GM18870 (cell line): ENCODE measurements around the gene SH2D5.

Experiments used
- ATAC-seq: cut with Tn5 transposase; IDR thresholded peaks from one replicate; pipeline ENCODE4 v1.9.1; 2021; ENCODE audit warnings: moderate library complexity; ENCODE audit not compliant: unreplicated experiment

The SH2D5 gene

GRCh38 chr1:20715406-20715805 lies 17.1 kb downstream of the SH2D5 start:
- ATAC-seq = no peak

- no peak for ATAC-seq
These were observed 19.1 kb downstream of the SH2D5 start for GRCh38 chr1:20713440-20713839.

DNA sequence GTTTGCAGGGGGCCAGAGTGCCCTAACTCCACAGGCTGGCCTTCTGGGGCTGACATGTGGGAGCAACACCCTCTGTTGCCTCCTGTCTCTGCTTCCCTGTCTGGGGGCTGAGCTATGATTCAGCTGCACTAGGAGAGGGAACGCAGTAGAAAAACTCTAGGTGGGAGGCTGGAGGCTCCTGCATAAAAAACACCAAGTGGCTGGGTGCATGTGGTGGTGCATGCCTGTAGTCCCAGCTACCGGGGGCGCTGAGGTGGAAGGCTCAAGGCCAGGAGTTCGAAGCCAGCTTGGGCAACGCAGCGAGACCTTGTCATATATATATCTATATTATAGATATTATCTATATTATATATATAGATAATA lies 20.3 kb downstream of the SH2D5 start:
- ATAC-seq = no peak

GRCh38 chr1:20711285-20712214 lies 21.0 kb downstream of the SH2D5 start:
- no peak for ATAC-seq

GRCh38 chr1:20710469-20711284 lies 21.8 kb downstream of the SH2D5 start:
- ATAC-seq = no peak

DNA sequence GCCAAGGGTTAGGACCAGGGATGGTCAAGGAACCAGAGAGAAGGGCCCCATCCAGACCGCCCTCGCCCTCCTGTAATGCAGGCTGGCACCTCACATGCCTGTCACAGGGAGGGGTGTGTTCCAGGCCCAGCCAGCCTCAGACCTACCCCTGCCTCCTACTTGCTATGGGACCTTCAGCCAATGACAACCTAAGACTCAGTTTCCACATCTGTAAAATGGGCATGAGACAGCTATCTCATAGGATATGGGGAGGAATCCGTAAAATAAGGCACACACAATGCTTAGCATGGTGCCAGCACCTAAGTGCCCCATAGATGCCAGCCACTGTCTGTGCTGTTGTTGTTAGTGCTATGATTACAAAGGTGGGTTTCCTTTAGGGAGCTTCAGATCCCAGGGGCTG lies 22.6 kb downstream of the SH2D5 start:
- no peak for ATAC-seq

DNA sequence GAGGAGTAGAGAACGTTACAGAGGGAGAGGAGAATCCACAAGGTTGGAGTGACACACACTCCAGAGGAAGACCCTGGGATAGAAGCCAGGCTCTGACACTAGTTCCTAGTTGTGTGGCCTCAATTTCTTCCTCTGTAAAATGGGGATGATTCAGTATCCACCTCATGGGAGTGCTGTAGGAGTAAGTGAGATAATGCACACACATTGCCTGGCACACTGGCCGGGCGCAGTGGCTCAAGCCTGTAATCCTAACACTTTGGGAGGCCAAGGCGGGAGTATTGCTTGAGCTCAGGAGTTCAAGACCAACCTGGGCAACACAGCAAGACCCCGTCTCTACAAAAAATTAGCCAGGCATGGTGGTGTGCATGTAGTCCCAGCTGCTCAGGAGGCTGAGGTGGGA lies 23.6 kb downstream of the SH2D5 start:
- no peak for ATAC-seq

DNA sequence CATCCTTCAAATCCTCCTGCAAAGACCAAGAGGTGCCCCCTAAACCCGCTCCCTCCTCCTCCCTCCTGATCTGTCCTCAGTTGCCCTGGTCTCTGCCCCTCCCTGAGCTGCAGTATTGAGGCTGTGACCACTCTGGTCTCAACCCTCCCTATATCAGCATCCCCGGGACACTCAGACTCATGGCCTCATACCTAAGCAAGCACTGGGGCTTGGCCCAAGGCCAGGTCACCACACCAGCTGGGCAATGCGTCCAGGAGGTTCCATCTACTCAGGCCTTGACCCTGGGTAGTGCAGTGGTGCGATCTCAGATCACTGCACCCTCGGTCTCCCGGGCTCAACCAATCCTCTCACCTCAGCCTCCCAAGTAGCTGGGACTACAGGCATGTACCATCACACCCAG lies 24.4 kb downstream of the SH2D5 start:
- ATAC-seq = no peak

DNA sequence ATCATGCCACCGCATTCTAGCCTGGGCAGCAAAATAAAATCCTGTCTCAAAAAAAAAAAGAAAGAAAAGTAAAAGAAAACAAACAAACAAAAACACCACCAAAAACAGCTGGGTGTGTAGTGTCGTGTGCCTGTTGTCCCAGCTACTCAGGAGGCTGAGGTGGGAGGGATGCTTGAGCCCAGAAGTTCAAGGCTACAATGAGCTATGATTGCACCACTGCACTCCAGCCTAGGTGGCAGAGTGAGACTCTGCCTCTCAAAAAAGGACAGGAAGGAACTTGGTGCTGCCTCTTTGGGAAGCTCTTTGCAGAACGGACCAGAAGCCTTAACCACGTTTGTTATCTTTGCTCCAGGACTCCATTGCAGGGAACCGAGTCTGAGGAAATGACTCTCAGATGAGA lies 25.7 kb downstream of the SH2D5 start:
- ATAC-seq = no peak

DNA sequence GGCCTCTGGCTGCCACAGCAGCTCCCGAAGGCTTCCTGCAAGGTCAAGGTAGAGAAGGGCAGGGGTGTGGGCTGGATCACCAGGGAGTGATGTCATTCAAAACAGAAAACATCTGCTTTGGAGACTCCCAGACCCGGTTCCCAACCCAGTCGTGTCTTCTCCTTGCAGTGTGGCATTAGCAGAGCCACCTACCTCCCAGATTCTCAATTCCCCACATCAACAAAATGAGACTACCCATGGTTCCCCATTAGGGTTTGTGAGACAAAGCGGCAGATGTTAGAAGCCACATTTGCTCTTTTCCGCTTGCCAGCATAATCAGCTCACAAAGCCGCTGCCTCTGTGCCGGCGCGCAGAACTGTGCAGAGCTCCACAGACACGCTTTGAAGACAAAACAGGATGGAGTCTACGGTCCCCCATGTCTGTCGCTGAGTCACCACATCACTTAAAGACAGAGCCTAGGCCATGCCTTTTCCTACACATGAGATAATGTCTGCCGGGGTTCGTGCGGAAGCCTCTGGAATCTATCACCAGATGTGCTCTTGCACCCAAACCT lies 27.2 kb downstream of the SH2D5 start:
- ATAC-seq = no peak

DNA sequence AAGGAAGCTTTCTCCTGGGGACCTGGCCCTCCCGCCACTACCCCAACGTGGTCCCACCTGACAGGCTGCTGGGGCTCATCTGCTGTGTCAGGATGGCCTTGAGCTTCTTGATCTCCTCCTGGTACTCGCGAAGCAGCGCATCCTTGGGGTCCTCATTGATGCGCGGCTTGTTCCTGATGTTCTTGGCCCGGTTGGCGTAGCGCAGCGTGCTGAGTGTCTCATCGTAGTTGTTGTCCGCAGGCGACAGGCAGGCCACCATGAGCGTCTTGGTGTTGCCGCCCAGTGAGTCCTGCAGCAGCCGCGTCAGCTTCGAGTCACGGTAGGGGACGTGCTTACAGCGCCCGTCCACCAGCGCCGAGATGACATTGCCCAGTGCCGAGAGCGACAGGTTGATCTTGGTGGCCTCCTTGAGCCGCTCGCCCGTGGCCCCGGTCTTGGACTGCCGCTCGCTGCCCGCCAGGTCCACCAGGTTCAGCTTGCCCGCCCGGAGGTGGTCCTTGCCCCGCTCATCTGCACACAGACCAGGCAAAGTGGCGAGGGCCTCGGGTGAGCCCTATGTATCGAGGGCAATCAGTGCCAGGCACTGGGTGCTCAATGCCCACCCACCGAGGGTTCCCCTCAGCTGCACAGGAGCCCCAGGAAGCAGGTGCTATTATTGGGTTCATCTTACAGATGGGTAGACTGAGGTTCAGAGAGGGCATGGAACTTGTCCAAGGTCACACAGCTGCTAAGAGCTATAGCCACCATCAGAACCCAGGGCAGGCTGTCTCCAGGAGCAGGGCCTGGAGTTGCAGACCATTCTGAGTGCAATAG lies 27.9 kb downstream of the SH2D5 start:
- no peak for ATAC-seq

GRCh38 chr1:20703124-20703756 lies 29.3 kb downstream of the SH2D5 start:
- no peak for ATAC-seq

GRCh38 chr1:20702416-20702815 lies 30.1 kb downstream of the SH2D5 start:
- ATAC-seq = no peak

DNA sequence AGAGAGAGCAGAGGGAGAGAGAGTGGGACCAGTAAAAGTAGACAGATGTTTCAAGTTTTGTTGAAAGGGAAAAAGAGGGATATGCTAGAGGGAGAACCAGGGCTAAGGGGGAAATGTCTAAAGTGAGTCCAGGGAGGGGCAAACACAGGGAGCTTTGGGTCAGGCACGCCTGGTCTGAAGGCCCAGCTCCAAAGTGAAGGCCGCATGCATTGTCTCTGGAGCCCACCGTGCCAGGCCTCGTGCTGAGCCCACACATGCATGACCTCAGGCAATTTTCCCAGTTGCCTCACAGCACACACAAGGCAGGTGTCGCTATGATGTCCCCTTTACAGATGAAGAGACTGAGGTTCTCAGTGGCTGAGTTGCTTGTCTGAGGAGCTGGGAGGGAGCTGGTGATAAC lies 30.7 kb downstream of the SH2D5 start:
- ATAC-seq = no peak

- ATAC-seq = no peak
These were observed 31.1 kb downstream of the SH2D5 start for GRCh38 chr1:20701446-20701845.

- ATAC-seq = no peak
These were observed 31.8 kb downstream of the SH2D5 start for GRCh38 chr1:20700636-20701215.

GRCh38 chr1:20699558-20699957 lies 32.9 kb downstream of the SH2D5 start:
- no peak for ATAC-seq

- no peak for ATAC-seq
These were observed 34.1 kb downstream of the SH2D5 start for GRCh38 chr1:20698195-20698910.

DNA sequence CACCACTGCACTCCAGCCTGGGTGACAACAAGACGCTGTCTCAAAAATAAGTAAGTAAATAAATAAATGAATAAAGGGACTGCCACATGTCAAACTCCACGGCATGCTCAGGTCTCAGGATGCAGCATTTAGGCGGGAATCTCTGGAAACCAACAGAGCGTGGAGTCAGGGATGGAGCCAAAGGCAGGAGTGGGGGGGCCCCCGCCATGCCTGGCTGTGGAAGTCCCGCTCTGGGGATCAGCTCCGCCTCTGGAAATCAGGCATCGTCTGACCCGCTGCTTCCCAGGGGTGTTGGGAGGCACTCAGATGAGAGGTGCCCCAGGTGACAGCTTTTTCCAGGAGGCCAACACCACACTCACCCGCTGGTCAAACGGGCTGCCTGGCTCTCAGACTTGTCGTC lies 34.9 kb downstream of the SH2D5 start:
- ATAC-seq = no peak
